Measurements from ENCODE around the gene MT1B. TPM values are rescaled to one million over a fixed set of nuclear protein-coding genes. Genes with fewer than 3 reads are reported as not detected.
A peak's percentile ranks its signal among the peaks of the same experiment; 100 is the strongest.

MT1B gene
- total and polyA plus RNA-seq, 2 of the 13 experiments (the other 11 are each of a cell fraction or from before 2014, with no cell fraction given): 0.89 TPM; not detected in 1

GRCh38 chr16:56643080-56643778 lies 8.5 kb upstream of the MT1B start (continued):
- TF ChIP-seq HINFP (CRISPR knock-in tag; IDR thresholded peaks at IDR 0.05; ENCODE audit: low read depth) (peak; percentile 65; the same call in 1 of the 2 replicates), GATA4 (IDR thresholded peaks at IDR 0.05; ENCODE audit: borderline replicate concordance, low read depth) (no peak), HMG20A (CRISPR knock-in tag; IDR thresholded peaks at IDR 0.05; ENCODE audit: borderline replicate concordance) (no peak), ZNF7 (CRISPR knock-in tag; IDR thresholded peaks at IDR 0.05) (no peak), KDM3A (CRISPR knock-in tag; IDR thresholded peaks at IDR 0.05; ENCODE audit: low read depth) (0 out of 2 replicates have a peak, but pooled peaks have one; percentile 22), NFKB2 (CRISPR knock-in tag; IDR thresholded peaks at IDR 0.05; ENCODE audit: borderline replicate concordance) (peak; percentile 56; the same call in 1 of the 2 replicates), CHD2 (IDR thresholded peaks at IDR 0.05; ENCODE audit: low read depth, low read length) (no peak), ZBTB3 (CRISPR knock-in tag; IDR thresholded peaks at IDR 0.05; ENCODE audit: borderline replicate concordance, low read depth) (no peak), PHF5A (CRISPR knock-in tag; IDR thresholded peaks at IDR 0.05; ENCODE audit: low read depth, unreplicated experiment) (no peak), ZBTB40 (IDR thresholded peaks at IDR 0.05) (no peak), ZBTB40 (CRISPR knock-in tag; IDR thresholded peaks at IDR 0.05) (no peak), ZZZ3 (CRISPR knock-in tag; IDR thresholded peaks at IDR 0.05; ENCODE audit: borderline replicate concordance) (0 out of 2 replicates have a peak, but pooled peaks have one; percentile 29), EEA1 (CRISPR knock-in tag; IDR thresholded peaks at IDR 0.05; ENCODE audit: borderline replicate concordance) (no peak), TCF7 (IDR thresholded peaks at IDR 0.05; ENCODE audit: low read depth) (no peak), NFIC (IDR thresholded peaks at IDR 0.05; ENCODE audit: low read length) (no peak), ZNF333 (CRISPR knock-in tag; IDR thresholded peaks at IDR 0.05; ENCODE audit: borderline replicate concordance) (no peak), SP5 (CRISPR knock-in tag; IDR thresholded peaks at IDR 0.05; ENCODE audit: borderline replicate concordance, low read depth) (peak; percentile 53; the same call in 1 of the 2 replicates), LBX2 (CRISPR knock-in tag; IDR thresholded peaks at IDR 0.05; ENCODE audit: borderline replicate concordance) (no peak)
